Motor neuron (in vitro differentiated cells): Measurements from ENCODE around the gene ETFRF1. TPM values are rescaled to one million over a fixed set of nuclear protein-coding genes. Genes with fewer than 3 reads are reported as not detected.

Source experiments
- total RNA-seq, 8 experiments: library from RNA; unstranded; fragments of 300-600 nt; gene quantifications; 2 replicates each; pipeline versions ENCODE4 v1.2.3 to v1.2.4, GENCODE V29; 2022

ETFRF1 gene
- total RNA-seq, 8 experiments from 2014 or later, result 21.9 to 51.2 (median 26.3) TPM

Other genes starting within 250 kb of the ETFRF1 start
- 100 to 1,000 TPM in 4 of 8 experiments, 10 to 100 TPM in 3, 1 to 10 TPM in 1; 3.1 to 181 (median 97.1) TPM for gene BCAT1, start 246.1 kb upstream of the ETFRF1 start, total RNA-seq
- gene DNAI7, start 77 bp upstream of the ETFRF1 start, total RNA-seq, result 10 to 100 TPM in 1 of 8 experiments, 1 to 10 TPM in 4, under 1 TPM in 2, not detected in 1; 0.58 to 13.3 (median 1.5) TPM
- gene KRAS, start 55.7 kb downstream of the ETFRF1 start, total RNA-seq, result 10 to 100 TPM; 13.9 to 68.3 (median 22.1) TPM